ENCODE results near the gene MICU1. TPM values are rescaled to one million over a fixed set of nuclear protein-coding genes. Genes with fewer than 3 reads are reported as not detected.

MICU1 gene
- total RNA-seq, 6 donors from 2014 or later: 26.9 to 62.9 (median 47.6) TPM

- 91 to 92% methylated on average over 2 of the region's 2 CpGs for WGBS, 2 donors
- H3K4me3 ChIP-seq: no peak overlapping the region
- ATAC-seq (ENCODE audit: low FRiP score in 2 of 2) (no peak), DNase-seq (no peak)
- no peak for TF ChIP-seq POLR2AphosphoS5 (IDR thresholded peaks at IDR 0.05)
- TF ChIP-seq CTCF (IDR thresholded peaks at IDR 0.05): no peak
- no peak for TF ChIP-seq EP300 (IDR thresholded peaks at IDR 0.05)
- TF ChIP-seq POLR2A (IDR thresholded peaks at IDR 0.05): no peak
- H3K9me3 ChIP-seq: no peaks in the 10 kb centered on the region
- peaks cover under 1 to 7% (median 6%) of the 10 kb centered on the region in 4 donors for H3K4me1 ChIP-seq
- H3K27ac ChIP-seq: no peak overlapping the region
- no peaks in the 10 kb centered on the region for H3K27me3 ChIP-seq
- H3K36me3 ChIP-seq: no peaks in the 10 kb centered on the region
These were observed 4.3 kb upstream of the MICU1 start for GRCh38 chr10:72630144-72630543.

- Histone ChIP-seq H3K36me3 (no peaks in the 10 kb centered on the region), H3K4me1 (peaks cover 16 to 21% (median 17%) of the 10 kb centered on the region in 4 donors), H3K9me3 (no peaks in the 10 kb centered on the region), H3K27ac (peak overlapping the region; percentile 40 to 90 (median 84)), H3K27me3 (no peaks in the 10 kb centered on the region), H3K4me3 (peak overlapping the region; percentile 1 to 80 (median 76))
- no peak for ATAC-seq (ENCODE audit: low FRiP score in 2 of 2)
- WGBS, 2 donors: 0 to 4% methylated on average over 1 of the region's 1 CpG
- no peak for DNase-seq
- TF ChIP-seq CTCF (IDR thresholded peaks at IDR 0.05) (no peak), POLR2AphosphoS5 (IDR thresholded peaks at IDR 0.05) (no peak), POLR2A (IDR thresholded peaks at IDR 0.05) (no peak), EP300 (IDR thresholded peaks at IDR 0.05) (no peak)
These were observed 520 bp upstream of the MICU1 start for GRCh38 chr10:72626444-72626754.

GRCh38 chr10:72625276-72625607 is 637 bp downstream of the MICU1 start:
- H3K4me3 ChIP-seq: peak overlapping the region; percentile 63 to 80 (median 76)
- peak in 1 of 2 donors; percentile 22 for ATAC-seq (ENCODE audit: low FRiP score in 2 of 2)
- 1 to 3% methylated on average over 10 of the region's 10 CpGs for WGBS, 2 donors

GRCh38 chr10:72622271-72622670 is 3.6 kb downstream of the MICU1 start:
- Histone ChIP-seq H3K4me3 (no peak overlapping the region), H3K4me1 (peaks cover 16 to 21% (median 17%) of the 10 kb centered on the region in 4 donors), H3K36me3 (no peaks in the 10 kb centered on the region), H3K27me3 (no peaks in the 10 kb centered on the region), H3K27ac (no peak overlapping the region), H3K9me3 (no peaks in the 10 kb centered on the region)
- DNase-seq (no peak), ATAC-seq (ENCODE audit: low FRiP score in 2 of 2) (no peak)
- TF ChIP-seq POLR2AphosphoS5 (IDR thresholded peaks at IDR 0.05) (no peak), POLR2A (IDR thresholded peaks at IDR 0.05) (no peak), EP300 (IDR thresholded peaks at IDR 0.05) (no peak), CTCF (IDR thresholded peaks at IDR 0.05) (no peak)
- whole genome bisulfite sequencing, 2 donors: 100% methylated on average over 1 of the region's 1 CpG

More at GRCh38 chr10:72625276-72625607, 637 bp downstream of the MICU1 start:
- no peaks in the 10 kb centered on the region for H3K36me3 ChIP-seq
- DNase-seq: no peak
- peaks cover 16 to 21% (median 17%) of the 10 kb centered on the region in 4 donors for H3K4me1 ChIP-seq
- H3K27ac ChIP-seq: peak overlapping the region; percentile 82 to 90 (median 84)
- no peaks in the 10 kb centered on the region for H3K27me3 ChIP-seq
- TF ChIP-seq POLR2A (IDR thresholded peaks at IDR 0.05) (no peak), EP300 (IDR thresholded peaks at IDR 0.05) (no peak), POLR2AphosphoS5 (IDR thresholded peaks at IDR 0.05) (no peak), CTCF (IDR thresholded peaks at IDR 0.05) (no peak)
- H3K9me3 ChIP-seq: no peaks in the 10 kb centered on the region

- peaks cover 0 to 7% (median 3%) of the 10 kb centered on the region in 4 donors for H3K4me1 ChIP-seq
- no peak for TF ChIP-seq POLR2AphosphoS5 (IDR thresholded peaks at IDR 0.05)
- no peak for TF ChIP-seq EP300 (IDR thresholded peaks at IDR 0.05)
- TF ChIP-seq CTCF (IDR thresholded peaks at IDR 0.05): no peak
- TF ChIP-seq POLR2A (IDR thresholded peaks at IDR 0.05): no peak
- ATAC-seq (ENCODE audit: low FRiP score in 2 of 2) (peak in 1 of 2 donors; percentile 56), DNase-seq (no peak)
- no peak overlapping the region for H3K27ac ChIP-seq
- H3K27me3 ChIP-seq: no peaks in the 10 kb centered on the region
- WGBS, 2 donors: 83 to 86% methylated on average over 1 of the region's 1 CpG
- no peaks in the 10 kb centered on the region for H3K9me3 ChIP-seq
- H3K4me3 ChIP-seq: no peak overlapping the region
- no peaks in the 10 kb centered on the region for H3K36me3 ChIP-seq
These were observed 9.2 kb downstream of the MICU1 start for GRCh38 chr10:72616716-72617115.

All from upper lobe of left lung (tissue), 6 donors.